A673 (cell line): Measurements from ENCODE around the gene CD9.

Source experiments
- CTCF ChIP-seq: fragments of 300-800, 200-600 bp; sonication (generic); conservative IDR thresholded peaks from 2 replicates; pipeline ENCODE4 v1.5.1; 2017; ENCODE audit warnings: low read depth, mild to moderate bottlenecking, antibody characterized with exemption, low read length, moderate library complexity, mixed read lengths
- EZH2 ChIP-seq: fragments of 200-600 bp; sonication (generic); IDR thresholded peaks from 2 replicates; pipeline ENCODE4 v1.6.1; 2017; ENCODE audit warnings: borderline replicate concordance, low read depth, mild to moderate bottlenecking, mixed read lengths, antibody characterized with exemption, low read length; ENCODE audit not compliant: poor library complexity, severe bottlenecking

- TF ChIP-seq CTCF (no peak), EZH2 (no peak)
These were observed 56.8 kb downstream of the CD9 start for GRCh38 chr12:6257007-6257406.
